HG03469 (cell line): Measurements from ENCODE around the gene GPR3.
"Not testable (repeated sequence)": the region's sequence is repeated elsewhere in the genome, so short reads cannot be mapped to it uniquely, and the experiment has no call there.

Experiments used
- ATAC-seq: cut with Tn5 transposase; IDR thresholded peaks from one replicate; pipeline ENCODE4 v1.9.1; 2021; ENCODE audit warnings: mild to moderate bottlenecking, moderate library complexity, moderate number of reproducible peaks; ENCODE audit not compliant: unreplicated experiment

The GPR3 gene

DNA sequence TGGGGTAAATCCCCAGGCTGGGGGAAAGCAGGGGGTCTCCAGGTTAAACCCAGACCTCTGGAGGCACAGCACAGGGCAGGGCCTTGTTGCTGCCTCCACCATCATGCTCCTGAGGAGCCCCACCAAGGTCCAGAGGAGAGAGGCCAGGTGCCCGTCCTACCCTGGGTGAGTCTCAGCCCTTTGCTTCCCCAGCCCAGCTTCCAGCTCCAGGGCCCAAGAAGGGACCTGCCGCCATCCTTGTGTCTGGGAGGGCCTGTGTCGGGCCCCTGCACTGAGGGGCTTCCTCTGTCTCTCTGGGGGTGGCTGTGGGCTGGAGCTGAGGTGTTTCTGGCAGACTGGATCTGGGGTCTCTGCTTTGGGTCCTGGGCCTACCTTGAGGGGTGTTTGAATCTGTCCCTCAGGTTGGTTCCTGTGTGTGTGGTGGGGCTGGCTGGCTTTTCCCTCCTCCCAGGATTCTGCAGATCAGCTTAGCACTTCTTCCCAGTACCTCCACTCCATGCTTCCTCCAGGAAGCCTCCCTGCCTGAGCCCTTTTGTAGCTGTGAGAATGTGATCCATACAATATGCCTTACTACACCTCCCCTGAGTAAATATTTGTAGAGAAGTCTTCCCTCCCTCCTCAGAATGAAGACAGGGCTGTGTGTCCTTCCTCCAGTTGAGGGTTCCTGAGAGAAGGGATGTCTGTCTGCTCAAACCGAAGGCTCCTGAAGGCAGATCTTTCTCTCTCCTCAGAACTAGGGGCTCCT is 6.2 kb downstream of the GPR3 start:
- no peak for ATAC-seq

DNA sequence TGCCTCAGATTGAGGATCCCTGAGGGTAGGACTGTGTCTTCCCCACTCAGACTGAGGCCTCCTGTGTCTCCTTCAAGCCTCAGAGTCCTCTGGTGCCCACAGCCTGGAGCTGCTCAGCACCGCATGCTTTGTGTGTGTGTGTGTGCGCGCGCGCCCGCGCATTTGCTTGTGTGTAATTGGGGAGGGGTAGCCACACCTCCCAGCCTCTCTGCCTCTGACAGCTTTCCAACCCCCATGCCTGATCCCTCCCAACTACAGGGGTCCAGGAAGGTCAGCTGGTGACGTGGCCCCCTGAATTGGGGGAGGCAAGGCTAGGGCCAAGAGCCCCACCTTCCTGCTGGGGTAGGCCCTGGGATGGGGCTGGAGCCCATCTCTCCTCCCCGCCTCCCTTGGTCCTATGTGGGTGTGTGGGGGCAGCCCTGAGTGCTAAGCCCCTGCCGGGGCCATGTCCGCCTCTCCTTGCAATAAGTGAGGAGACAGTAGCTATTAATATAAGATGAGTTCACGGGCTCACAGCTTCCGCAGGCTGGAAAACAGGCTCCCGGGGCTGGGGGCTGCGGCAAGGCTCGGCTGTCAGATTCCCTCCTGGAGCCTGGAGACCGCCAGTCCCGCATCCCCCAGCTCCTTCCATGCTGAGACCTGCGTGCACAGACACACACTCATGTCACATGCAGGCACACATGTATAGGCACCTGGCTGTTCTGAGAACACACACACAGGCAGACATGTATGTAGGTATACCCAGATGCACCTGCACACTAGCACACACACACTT is 7.0 kb downstream of the GPR3 start:
- ATAC-seq = no peak

DNA sequence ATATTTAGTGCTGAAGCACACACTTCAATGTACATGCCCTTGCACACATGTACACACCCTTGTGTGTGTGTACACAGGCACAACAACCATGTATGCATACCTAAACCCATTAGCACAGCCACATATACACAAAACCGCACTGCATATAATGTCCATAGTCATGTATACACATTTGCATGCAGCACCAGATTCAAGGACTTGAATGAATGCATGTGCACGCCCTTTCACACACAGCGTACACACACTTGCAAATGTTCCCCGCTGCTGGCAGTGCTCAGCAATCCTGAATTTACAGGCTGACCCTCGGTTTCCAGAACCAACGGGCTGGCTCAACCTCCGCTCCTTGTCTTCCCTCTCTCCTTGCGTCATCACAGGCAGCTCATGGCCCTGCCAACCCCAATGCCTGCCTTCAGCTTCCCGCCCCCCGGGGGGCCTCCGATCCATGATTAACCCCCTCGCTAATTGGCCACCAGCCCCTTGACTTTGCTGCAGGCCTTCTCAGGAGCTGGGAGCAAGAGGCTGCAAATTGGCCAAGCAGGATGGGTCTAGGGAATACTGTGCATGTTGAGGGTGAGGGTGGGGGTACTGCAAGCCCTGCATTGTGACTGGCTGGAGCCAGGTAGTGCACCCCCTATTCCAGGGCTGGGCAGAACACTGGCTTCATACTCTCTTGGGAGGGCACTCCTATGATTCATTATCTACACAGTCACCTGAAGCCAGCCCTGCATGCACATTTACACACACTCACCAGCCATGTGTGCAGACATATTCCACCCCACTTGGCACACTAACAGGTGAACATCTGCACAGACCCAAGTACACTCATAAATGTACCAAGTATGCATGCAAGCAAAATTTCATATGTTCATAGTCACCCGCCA is 7.9 kb downstream of the GPR3 start:
- ATAC-seq = no peak

DNA sequence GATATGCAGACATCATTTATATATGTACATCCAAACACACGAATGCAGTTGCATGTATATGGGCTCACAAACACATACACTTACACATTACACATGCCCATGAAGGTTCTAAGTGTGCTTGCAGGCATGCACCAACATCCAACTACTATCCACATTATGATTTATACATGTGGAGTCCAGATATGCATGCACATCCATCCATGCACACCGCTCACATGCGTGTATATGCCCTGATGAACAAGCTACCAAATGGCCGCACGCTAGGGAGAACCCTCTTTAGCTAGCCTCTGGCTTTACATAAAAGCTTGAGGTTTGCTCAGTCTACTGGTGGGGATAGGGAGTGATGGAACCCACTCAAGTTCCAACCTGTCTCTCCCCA is 8.5 kb downstream of the GPR3 start:
- no peak for ATAC-seq

DNA sequence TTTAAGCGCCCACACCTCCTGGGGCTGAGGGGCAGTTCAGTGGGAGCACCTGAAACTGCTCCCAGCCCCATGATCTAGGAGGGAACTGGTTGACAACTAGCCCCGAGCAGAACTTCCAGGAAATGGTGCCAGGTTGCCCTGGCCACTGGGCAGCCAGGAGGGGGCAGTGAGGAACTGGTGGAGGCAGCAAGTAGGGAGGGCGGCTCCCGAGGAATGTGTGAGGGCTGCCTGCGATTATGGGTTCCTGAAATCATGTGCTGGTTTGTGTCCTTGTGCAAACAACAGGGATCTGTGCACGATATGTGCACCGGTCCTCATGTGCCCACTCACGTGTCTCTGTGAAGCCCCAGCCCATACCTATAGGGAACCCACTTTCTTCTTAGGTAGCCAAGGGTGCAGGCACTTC is 9.9 kb downstream of the GPR3 start:
- no peak for ATAC-seq

DNA sequence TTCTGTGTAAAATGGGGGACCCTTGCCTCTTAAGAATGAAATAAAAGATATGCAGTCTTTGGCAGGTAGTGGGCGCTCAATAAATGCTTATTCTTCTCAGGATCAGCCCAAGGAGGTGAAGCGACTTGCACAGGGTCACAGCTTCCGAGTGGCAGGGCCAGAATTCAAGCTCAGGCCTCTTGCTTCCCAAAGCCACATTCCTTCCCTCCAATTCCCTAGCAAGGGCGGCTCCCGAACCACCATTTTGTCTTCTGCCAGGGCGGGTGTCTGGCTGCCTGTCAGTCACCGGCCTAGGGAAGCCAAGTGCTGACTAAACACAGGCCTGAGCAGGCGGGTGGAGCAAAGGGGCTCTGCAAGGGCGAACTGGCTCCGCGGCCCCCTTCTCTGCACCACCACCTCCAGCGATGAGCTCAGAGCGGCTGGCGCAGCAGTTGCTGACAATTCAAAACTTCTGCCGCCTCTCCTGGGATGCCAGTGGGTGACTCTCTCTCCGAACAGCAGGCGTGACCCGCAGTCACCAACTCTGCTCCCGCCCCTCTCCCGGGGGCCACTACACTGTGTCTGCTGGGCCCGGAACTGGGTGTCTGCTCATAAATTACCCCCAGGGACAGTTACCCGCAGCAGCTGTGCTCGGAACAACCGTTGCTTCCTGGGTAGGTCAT is 10.8 kb downstream of the GPR3 start:
- ATAC-seq = no peak

DNA sequence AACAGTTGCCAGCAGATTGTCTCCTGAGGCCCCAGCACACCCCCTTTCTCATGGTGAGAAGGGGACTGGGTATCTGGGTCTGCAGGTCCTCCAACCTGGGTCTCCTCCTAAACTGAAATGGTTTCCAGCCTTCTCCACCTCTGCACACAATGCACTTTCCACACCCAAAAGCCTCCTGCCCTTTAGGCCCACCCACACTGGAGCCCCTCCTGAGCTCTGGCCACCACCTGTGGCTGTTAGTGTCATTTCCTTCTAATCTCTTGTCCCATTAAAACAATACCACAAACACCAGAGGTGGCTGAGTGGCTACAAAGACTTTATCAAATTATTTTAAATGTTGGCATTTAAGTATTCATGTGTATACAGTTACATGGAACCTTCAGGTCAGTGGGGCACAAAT is 11.5 kb downstream of the GPR3 start:
- no peak for ATAC-seq

DNA sequence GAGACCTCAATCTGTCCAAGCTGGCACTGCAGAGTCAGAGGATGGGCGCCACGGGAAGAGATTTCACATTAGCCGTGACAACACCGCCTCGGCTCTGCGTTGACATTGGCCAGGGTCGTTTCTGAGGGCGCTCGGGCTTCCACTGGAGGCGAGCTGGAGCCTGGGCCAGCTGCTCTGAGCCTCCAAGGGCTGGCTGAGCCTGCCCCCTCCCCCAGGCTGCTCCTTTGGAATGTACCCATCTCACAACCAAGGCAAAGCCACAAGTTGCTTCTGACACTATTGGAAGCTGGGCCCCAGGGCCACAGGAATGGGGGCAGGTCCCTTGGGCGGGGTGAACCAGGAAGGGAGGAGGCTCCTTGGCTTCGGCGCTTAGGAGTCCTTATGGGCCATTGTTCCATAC is 12.7 kb downstream of the GPR3 start:
- no peak for ATAC-seq

DNA sequence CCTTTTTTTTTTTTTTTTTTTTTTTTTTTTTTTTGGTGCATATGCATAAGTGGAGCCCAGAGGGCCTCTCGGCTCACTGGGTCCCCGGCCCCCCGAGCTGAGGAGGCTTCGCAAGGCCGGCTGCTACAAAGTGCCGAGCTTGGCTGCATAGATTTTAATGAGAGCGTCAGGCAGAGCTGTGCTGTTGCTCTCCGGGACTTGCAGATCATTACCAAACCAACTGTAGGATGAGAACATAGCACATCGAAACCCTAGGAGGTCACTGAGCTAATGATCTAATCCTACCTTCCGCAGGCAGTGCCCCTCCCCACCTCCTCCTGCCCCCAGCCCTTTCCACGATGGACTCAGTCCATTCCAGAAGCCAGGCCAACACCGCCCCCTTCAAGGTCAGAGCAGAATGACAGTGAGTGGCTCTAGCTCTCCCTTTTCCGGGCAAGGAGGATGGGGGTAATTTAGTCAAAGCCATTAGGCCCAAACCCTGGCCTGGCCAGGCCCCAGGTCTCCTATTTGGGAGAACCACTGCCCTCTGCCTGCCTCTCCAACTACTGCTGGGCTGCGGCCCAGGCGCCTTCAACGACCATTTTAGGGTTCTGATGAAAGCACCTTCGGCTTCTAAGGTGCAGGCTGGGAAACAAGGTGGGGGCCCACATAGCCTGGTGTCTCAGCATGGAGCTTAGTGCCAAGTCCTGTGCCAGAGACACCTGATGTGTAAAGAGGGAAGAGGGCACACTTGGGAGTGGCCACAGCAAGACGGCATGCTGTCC is 13.4 kb downstream of the GPR3 start:
- not testable (repeated sequence) for ATAC-seq

DNA sequence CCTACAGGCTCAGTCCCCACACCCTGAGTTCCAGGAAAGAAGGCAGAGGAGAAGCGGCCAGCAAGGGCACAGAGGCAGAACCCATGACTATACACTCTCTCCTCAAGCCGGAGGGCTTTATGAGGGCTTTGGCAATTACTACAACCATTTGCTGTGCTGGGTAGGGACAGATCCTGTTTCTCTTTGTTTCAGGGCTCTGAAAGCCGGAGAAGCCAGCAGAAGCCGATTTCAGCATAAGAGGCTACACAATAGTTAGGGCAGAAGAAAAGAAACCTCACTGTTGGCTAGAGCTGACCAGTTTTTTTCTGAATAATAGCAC is 13.9 kb downstream of the GPR3 start:
- ATAC-seq = no peak

DNA sequence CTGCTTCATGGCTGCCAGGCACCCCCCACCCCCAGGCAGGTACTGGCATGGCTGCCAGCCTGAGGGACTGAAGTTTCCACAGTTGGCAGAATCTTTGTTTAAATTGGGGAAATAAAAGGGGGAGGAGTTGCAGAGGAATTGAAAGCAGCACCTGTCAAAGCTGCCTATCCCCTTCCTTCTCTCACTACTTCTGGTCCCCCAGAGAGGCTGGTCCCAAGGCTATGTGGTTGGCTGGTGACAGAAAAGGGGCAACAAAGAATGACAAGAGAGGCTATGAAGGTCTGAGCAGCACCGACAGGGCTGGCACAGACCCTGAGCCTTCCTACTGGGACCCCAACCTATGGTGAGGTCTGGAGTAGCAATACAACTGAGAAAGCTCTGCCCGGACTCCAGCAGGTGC is 14.4 kb downstream of the GPR3 start:
- not testable (repeated sequence) for ATAC-seq

DNA sequence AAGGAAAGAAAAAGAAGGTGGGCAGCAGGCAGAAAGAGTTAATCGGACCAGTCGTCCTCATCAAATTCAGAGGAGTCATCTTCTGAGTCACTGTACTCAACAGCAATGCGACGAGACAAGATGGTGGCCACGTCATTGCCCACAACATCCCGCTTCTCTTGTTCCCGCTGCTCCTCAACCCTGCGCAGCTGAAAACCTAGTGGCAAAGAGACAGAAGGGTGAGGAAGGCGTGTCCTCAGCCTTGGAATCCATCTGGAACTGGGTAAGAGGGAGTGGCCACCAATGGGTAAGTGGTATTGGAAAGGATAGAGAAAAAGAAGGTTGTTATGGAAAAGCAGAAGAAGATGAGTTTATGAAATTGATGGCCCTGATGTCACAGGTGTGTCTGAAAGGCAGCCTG is 15.7 kb downstream of the GPR3 start:
- ATAC-seq = no peak

DNA sequence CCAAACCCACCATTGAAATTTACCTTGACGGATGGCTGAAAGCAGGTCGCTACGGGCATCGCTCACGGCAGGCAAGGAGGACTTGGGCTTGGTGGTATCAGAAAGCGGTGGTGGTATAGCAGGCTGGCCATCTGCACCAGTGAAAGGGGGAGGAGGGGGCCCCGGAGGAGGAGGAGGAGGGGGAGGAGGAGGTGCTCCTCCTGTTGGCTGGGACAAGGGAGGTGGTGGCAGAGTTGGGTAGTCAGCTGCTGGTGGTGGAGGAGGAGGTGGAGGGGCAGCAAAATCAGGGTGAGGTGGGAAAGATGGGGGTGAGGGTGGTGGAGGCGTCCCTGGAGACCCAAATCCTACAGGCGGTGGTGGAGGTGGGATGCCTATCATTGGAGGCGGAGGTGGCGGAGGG is 17.2 kb downstream of the GPR3 start:
- ATAC-seq = no peak

DNA sequence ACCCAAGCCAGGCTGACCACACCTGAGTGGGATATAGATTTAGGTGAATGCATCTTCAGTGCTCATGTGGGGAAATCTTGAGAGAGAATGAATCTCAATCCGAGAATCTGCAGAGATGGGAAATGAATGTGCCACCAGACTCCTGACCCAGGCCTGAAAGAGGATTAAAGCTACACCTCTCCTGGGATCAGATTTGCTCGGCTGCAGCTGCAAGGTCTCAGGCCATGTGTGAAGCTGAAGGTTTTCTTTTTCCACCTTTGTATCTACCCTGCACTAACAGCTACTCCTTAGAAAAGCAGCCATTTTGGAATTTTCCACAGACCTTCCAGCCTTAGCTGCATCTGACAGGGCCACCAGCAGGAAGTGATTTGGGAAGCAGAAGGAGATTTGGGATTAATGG is 18.3 kb downstream of the GPR3 start:
- no peak for ATAC-seq

DNA sequence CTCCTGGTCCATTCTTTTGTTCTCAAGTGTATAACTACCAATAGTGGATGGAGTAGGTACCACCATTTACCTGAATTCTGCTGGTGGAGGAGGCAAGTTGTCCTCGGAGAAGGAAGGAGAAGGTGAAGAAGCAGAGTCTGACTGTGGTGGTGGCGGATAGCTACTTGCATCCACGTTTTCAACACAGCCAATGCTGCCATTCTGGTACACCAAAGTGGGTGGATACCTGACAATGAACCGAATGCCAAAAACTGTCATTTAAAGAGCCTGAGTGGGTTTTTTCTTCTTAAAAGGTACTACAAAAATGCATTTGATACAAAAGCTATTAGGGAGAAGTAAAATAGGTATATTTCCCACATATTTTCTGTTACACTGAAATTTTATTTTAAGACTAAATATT is 20.1 kb downstream of the GPR3 start:
- no peak for ATAC-seq

DNA sequence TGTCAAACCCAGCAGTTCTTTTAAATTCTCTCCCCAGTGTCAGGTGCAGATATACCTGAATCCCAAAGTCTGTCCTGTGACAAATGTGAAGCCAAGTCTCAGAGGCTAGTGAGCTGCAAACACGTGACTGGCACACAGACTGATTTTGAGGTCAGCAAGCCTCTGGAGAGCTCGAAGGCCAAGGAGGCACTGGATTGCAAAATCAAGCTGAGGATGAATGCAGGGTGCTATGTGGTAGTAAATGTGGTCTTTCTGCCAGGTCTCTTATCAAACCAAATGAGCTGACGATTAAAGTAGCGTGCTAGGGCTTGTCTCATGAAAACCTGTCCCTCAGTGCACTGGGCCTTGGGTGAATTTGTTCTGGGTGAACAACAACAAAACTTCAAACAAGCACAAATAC is 20.6 kb downstream of the GPR3 start:
- no peak for ATAC-seq

DNA sequence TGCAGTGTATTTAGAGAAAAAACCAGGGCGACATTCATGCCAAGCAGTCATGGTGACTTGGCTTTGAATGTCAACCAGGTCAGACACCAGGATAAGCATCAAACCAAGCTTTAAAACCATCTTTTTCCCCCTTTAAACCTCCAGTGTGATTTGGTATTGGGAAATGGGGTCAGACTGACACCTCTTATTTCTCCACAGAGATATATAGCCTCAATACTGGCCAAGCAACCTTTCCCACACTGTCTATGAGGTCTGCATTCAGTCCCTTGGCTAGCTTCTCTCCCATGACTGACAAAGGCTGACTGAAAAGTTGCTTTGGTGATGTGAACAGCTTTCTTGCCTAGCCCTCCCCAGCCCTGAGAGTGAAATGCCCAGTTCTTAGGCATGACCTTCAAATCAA is 21.7 kb downstream of the GPR3 start:
- ATAC-seq = no peak

DNA sequence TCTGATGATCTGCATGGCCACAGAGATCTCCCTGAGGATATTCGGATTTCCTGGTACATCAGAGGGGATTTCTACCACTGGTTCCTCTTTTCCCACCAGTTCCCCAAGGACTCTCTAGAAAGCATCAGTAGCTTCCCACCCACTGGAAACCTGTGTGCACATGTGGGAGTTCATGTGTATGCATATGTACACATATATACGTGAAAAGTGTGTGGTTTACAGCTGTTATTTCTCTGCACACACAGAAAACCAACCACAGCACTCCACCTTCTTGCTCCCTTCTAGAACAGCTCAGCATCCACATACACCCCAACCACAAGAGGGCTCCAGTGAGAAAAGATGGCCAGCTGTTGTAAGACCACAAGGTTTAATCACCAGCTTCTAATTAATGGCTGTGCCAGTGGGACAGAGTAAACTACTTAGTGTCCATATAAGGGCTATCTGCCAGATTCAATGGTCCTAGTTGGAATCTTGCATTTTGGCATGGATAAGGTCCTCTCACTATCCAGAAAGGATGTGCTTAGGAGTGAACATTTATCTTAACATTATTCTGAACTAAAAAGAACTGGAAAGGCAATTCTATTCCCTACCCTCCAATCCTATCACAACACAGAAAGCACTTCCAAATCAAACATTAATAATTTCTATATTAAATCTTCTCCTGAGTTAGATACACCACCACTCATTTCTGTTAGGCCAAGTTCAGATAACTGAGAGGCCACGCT is 24.1 kb downstream of the GPR3 start:
- no peak for ATAC-seq

DNA sequence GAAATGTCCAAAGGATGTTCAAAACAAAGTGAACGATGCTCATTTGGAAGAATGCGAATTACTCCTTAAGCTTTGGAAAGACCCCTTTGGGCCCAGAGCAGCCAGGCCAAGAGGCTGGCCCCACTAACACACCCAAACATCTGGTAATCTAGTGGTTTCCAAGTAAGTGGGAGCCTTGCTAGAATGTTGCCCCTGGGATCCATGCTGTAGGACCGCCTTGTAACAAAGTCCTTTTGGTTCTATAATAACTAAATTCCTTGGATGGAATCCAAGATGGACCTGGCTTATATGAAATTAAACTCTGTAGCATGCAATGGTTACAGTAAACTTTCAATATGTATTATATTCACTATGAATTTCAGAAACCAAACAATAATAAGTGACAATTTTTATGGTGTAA is 25.3 kb downstream of the GPR3 start:
- no peak for ATAC-seq
